Suppressor macrophage treated with lipopolysaccharide for 1 hour (primary cell): ENCODE results near the gene TLR9.
A peak's percentile ranks its signal among the peaks of the same experiment; 100 is the strongest.

Experiments
- DNase-seq, 3 donors: peaks; one replicate each; pipeline ENCODE4 v3.0.0-alpha.2; 2020 to 2022

Gene TLR9

GRCh38 chr3:52246728-52247408 is 21.4 kb upstream of the TLR9 start:
- peak; percentile 60 to 74 (median 65) for DNase-seq

GRCh38 chr3:52246264-52246620 is 20.8 kb upstream of the TLR9 start:
- no peak for DNase-seq

DNA sequence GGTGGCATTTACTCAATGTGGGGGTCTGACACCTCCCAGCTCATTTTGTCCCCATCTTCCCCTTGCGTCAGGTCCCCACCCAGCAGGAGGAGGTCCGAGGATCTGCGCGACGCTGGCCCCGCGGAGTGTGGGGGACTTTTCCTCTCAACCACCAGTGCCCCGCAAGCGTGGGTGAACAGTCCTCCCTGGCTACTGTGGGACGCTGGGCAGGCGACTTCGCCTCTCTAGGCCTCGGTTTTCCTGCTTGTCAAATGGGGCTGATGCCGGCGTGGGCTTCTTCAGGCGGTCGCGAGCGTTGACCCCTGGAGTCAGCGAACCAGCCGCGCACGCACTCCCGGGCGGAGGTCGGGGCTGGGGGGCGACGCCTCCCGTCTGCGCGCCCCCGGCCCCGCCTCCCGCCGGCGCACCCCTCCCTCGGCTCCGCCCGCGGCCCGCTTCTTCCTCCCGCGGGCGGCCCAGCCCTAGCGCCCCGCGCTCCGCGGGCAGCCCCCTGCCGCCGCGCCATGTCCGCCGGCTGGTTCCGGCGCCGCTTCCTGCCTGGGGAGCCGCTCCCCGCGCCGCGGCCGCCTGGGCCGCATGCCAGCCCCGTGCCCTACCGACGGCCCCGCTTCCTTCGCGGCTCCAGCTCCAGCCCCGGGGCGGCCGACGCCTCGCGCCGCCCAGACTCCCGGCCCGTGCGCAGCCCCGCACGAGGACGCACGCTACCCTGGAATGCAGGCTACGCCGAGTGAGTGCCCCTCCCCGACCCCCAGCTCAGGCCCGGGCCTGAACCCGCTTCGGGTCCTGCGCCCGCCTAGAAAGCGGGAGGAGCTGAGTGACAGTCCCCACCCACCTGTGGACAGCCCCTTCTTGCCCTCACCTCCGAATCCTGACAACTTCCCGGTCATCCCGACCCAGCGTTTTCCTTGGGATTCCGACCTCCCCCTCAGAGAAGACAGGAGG is 20.1 kb upstream of the TLR9 start, which contains the start of gene PPM1M:
Gene PPM1M, plus strand, starts transcription at position 438 of the 942 bp plus-strand sequence. Its CDS starts 66 bp downstream, at position 504.
- DNase-seq = peak; percentile 64 to 77 (median 69)

- DNase-seq = peak; percentile 94 to 98 (median 96)
Measured at GRCh38 chr3:52243791-52244628, 18.6 kb upstream of the TLR9 start.

DNA sequence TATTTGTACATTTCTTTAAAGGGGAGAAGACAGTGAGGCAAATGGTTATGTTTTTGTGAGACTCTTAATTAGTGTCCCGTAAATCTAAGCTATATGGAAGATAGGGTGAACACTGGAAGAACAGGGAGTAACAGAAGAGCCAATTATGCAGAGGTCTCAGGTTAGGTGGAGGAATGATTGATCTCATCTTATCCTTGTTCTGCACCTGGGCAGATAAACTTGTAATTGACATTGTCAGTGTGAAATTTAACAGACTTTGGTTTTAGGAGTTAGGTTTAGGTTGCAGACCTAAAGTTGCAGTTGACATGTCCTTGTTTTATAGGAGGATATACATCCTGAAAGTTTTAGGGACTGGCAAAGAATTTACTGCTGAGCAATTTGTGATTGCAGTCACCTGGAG is 16.6 kb upstream of the TLR9 start:
- DNase-seq = no peak

GRCh38 chr3:52240886-52241370 is 15.5 kb upstream of the TLR9 start:
- DNase-seq = no peak

GRCh38 chr3:52240059-52240885 is 14.8 kb upstream of the TLR9 start:
- DNase-seq = peak; percentile 77 to 82 (median 78)

GRCh38 chr3:52238761-52239701 is 13.6 kb upstream of the TLR9 start, which contains the start of gene TWF2:
TWF2 (minus strand) TSS chr3:52239158; CDS start chr3:52239016, 142 bp downstream.
- DNase-seq = peak; percentile 83 to 95 (median 89)

GRCh38 chr3:52238193-52238760 is 12.8 kb upstream of the TLR9 start:
- DNase-seq = peak; percentile 75 to 78 (median 78)

GRCh38 chr3:52237657-52238172 is 12.3 kb upstream of the TLR9 start:
- peak; percentile 86 to 89 (median 88) for DNase-seq

- DNase-seq = no peak
Measured at GRCh38 chr3:52237006-52237656, 11.7 kb upstream of the TLR9 start.

- DNase-seq = peak; percentile 22 to 61 (median 41)
Measured at GRCh38 chr3:52236424-52236886, 11.0 kb upstream of the TLR9 start.

- no peak for DNase-seq
Measured at GRCh38 chr3:52234516-52235447, 9.3 kb upstream of the TLR9 start.

DNA sequence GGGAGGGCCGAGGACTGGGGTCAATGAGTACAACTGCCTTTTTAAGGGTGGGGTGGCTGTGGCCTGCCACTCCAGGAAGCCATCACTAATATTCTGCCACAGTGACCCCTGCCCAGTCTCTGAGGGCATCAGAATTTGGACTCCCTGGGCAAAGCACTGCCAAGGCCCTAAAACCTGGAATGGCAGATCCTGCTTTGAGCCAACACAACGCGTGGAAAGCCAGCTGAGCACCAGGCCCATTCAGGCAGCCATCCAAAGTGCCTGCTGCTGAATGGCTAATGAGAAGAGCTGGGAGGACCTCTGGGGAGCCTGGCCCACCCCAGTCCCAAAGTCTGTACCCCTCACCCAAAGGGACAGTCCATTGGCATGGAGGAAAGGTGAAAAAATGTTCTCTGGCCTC is 8.5 kb upstream of the TLR9 start:
- DNase-seq = no peak

GRCh38 chr3:52233108-52233591 is 7.7 kb upstream of the TLR9 start:
- DNase-seq = no peak

- DNase-seq = no peak
Measured at GRCh38 chr3:52232279-52233107, 7.0 kb upstream of the TLR9 start.
